ENCODE data around the gene ZNF518B.
"Not testable (repeated sequence)": the region's sequence is repeated elsewhere in the genome, so short reads cannot be mapped to it uniquely, and the experiment has no call there.

Gene ZNF518B

DNA sequence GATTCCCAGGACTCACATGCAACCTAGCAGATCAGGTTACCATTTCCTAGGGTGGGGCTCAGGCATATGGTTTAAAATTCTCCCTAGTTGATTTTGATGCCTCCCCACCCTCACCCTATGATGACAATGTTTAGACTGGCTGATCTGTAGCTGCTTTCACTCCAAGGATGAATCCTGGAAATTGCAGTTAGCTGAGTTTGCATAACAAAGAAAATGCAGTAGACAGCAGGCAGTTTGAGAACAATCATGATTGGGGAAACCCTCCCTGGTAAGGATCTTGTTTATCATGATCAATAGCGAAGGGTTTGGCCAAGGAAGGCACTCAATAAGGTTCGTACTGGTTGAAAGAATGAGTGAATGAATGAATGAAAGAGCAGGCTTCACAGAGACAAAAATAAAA, 2.1 kb downstream of the ZNF518B start:
- no peak overlapping the region for H3K9ac ChIP-seq (ENCODE audit: low read length)
- H3K9me3 ChIP-seq (ENCODE audit: control insufficient read depth, low read depth, low read length) = no peaks in the 10 kb centered on the region
- peak overlapping the region; percentile 78 for H3K4me3 ChIP-seq (ENCODE audit: low read length)
- H3K27me3 ChIP-seq (ENCODE audit: control insufficient read depth, insufficient read depth, low read length) = peaks cover 53% of the 10 kb centered on the region
- H3K4me1 ChIP-seq (ENCODE audit: control insufficient read depth, low read depth, low read length) = peaks cover 19% of the 10 kb centered on the region
- peaks cover 11% of the 10 kb centered on the region for H3K36me3 ChIP-seq (ENCODE audit: control insufficient read depth, low read depth, low read length)
- no peak overlapping the region for H3K27ac ChIP-seq (ENCODE audit: low read length)

DNA sequence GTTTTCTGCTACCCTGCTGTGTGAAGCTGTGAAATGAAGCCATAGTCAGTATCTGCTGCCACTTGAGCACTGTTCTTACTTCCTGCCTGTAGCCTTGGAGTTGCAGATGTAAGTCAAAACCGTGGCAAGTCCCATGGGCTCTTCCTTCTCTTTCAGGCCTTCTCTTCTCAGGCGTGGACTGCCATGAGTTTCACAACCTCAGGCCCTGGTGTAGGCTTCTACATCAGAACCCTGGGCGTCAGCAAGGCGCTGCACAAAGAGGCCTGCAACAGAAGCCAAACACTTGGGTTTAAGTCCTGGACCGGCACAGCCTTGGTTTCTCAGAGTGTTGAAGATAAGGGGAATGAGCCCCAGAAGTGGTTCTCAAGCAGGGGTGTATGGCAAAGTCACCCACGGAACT, 2.5 kb downstream of the ZNF518B start:
- Histone ChIP-seq H3K27me3 (ENCODE audit: control insufficient read depth, insufficient read depth, low read length) (peaks cover 49% of the 10 kb centered on the region), H3K27ac (ENCODE audit: low read length) (no peak overlapping the region), H3K9me3 (ENCODE audit: control insufficient read depth, low read depth, low read length) (no peaks in the 10 kb centered on the region), H3K4me3 (ENCODE audit: low read length) (no peak overlapping the region), H3K4me1 (ENCODE audit: control insufficient read depth, low read depth, low read length) (peaks cover 19% of the 10 kb centered on the region), H3K36me3 (ENCODE audit: control insufficient read depth, low read depth, low read length) (peaks cover 13% of the 10 kb centered on the region), H3K9ac (ENCODE audit: low read length) (no peak overlapping the region)

DNA sequence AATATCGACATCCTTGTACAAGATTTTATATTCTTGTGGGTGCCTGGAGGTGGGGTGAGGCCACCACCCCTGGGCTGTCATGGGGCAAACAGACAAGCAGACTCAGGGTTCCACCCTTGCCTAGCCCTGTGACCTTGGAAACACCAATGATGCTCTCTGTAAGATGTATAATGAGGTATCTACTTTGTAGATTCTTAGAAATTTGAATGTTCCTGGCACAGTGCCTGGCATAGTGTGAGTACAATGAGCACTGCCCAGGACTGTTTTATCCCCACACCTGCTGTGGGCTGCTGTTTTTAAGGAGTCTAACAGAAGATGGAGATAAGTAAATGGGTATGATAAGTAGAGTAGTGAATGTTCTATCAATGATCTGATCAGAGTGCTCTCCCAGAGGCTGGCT, 3.1 kb downstream of the ZNF518B start:
- Histone ChIP-seq H3K27ac (ENCODE audit: low read length) (no peak overlapping the region), H3K4me1 (ENCODE audit: control insufficient read depth, low read depth, low read length) (peaks cover 19% of the 10 kb centered on the region), H3K27me3 (ENCODE audit: control insufficient read depth, insufficient read depth, low read length) (peaks cover 43% of the 10 kb centered on the region), H3K9me3 (ENCODE audit: control insufficient read depth, low read depth, low read length) (no peaks in the 10 kb centered on the region), H3K36me3 (ENCODE audit: control insufficient read depth, low read depth, low read length) (peaks cover 13% of the 10 kb centered on the region), H3K9ac (ENCODE audit: low read length) (no peak overlapping the region), H3K4me3 (ENCODE audit: low read length) (no peak overlapping the region)

DNA sequence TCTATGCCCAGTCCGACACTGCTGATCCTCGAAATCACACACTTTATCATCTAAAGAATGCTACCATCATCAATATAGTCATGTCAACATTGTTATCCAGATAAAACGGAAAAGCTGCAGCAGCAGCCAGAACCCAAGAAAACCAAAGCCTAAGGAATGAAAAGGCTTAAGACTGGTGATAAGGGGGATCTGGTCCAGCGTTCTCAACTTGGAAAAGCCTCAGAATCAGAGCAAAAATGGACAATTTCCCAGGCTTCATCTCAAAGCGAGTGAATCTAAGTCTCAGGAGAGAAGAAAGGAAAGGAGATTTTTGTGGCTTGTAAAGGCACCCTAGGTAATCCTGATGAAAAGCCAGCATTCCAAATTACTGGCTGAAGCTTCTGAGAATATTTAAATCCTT, 8.2 kb downstream of the ZNF518B start:
- Histone ChIP-seq H3K4me1 (ENCODE audit: control insufficient read depth, low read depth, low read length) (no peaks in the 10 kb centered on the region), H3K27me3 (ENCODE audit: control insufficient read depth, insufficient read depth, low read length) (no peaks in the 10 kb centered on the region), H3K9me3 (ENCODE audit: control insufficient read depth, low read depth, low read length) (no peaks in the 10 kb centered on the region), H3K9ac (ENCODE audit: low read length) (no peak overlapping the region), H3K4me3 (ENCODE audit: low read length) (no peak overlapping the region), H3K27ac (ENCODE audit: low read length) (no peak overlapping the region), H3K36me3 (ENCODE audit: control insufficient read depth, low read depth, low read length) (peaks cover 34% of the 10 kb centered on the region)

DNA sequence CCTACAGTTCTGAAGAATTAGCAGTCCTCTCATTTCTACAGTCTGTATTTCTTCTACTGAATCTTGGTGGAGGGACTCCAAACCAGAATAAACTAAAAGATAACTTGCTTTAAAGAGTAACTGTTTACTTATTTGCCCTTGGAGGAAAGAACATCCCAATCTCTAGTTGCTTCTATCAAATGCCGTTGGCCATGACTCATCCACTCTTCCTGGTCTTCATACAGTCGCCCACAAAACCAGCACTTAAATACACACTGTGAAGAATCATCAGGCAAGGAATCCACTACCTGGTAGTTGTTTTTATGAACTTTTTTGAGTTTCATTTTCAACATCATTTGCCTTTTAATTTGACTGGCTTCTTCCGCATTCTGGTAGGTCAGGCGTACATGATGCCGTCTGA, 14.2 kb downstream of the ZNF518B start:
- Histone ChIP-seq H3K27ac (ENCODE audit: low read length) (no peak overlapping the region), H3K27me3 (ENCODE audit: control insufficient read depth, insufficient read depth, low read length) (no peaks in the 10 kb centered on the region), H3K4me1 (ENCODE audit: control insufficient read depth, low read depth, low read length) (peaks cover 4% of the 10 kb centered on the region), H3K9me3 (ENCODE audit: control insufficient read depth, low read depth, low read length) (no peaks in the 10 kb centered on the region), H3K36me3 (ENCODE audit: control insufficient read depth, low read depth, low read length) (peaks cover 21% of the 10 kb centered on the region), H3K4me3 (ENCODE audit: low read length) (no peak overlapping the region), H3K9ac (ENCODE audit: low read length) (no peak overlapping the region)

DNA sequence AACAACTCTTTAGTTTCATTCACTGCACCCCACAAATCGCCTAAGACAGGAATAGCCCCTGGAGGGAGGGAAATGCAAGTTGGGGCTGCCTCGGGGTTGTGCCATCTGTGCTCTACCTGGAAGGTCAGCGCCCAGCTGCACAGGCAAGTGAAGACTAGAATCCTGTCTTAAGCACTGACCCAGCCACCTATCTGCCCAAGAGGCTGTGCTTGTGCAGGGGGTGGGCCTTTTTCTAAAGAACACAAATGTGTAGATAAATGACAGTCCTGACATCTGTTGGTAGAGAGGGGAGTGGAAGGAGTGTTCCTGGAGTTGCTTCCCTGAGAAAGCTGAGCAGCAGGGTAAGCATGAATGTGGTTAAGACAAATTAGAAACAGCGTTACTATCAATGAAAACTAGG, 15.7 kb downstream of the ZNF518B start:
- peaks cover 21% of the 10 kb centered on the region for H3K36me3 ChIP-seq (ENCODE audit: control insufficient read depth, low read depth, low read length)
- H3K4me3 ChIP-seq (ENCODE audit: low read length) = no peak overlapping the region
- H3K4me1 ChIP-seq (ENCODE audit: control insufficient read depth, low read depth, low read length) = peaks cover 4% of the 10 kb centered on the region
- no peak overlapping the region for H3K9ac ChIP-seq (ENCODE audit: low read length)
- no peaks in the 10 kb centered on the region for H3K27me3 ChIP-seq (ENCODE audit: control insufficient read depth, insufficient read depth, low read length)
- no peak overlapping the region for H3K27ac ChIP-seq (ENCODE audit: low read length)
- H3K9me3 ChIP-seq (ENCODE audit: control insufficient read depth, low read depth, low read length) = no peaks in the 10 kb centered on the region

DNA sequence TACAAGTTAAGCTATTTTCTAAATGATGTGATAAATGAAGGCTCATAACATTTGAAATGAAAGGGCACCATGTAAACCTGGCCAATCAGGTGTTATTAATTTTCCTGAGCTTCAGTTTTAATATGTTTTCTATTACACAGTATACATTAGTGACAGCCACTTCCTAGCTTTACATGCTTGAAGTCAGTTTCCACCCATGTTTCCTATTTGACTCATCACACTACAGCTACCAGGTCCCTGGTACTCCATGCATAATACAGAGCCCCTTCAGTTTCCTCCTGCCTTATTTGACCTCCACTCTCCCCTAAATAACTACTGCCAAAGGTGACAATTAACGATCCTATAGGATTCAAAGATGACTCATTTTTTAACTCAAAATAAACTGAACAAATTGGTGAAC, 18.3 kb downstream of the ZNF518B start:
- Histone ChIP-seq H3K36me3 (ENCODE audit: control insufficient read depth, low read depth, low read length) (no peaks in the 10 kb centered on the region), H3K9me3 (ENCODE audit: control insufficient read depth, low read depth, low read length) (no peaks in the 10 kb centered on the region), H3K27me3 (ENCODE audit: control insufficient read depth, insufficient read depth, low read length) (no peaks in the 10 kb centered on the region), H3K27ac (ENCODE audit: low read length) (no peak overlapping the region), H3K4me3 (ENCODE audit: low read length) (no peak overlapping the region), H3K4me1 (ENCODE audit: control insufficient read depth, low read depth, low read length) (peaks cover 4% of the 10 kb centered on the region), H3K9ac (ENCODE audit: low read length) (no peak overlapping the region)

- peaks cover 4% of the 10 kb centered on the region for H3K4me1 ChIP-seq (ENCODE audit: control insufficient read depth, low read depth, low read length)
- H3K9ac ChIP-seq (ENCODE audit: low read length) = no peak overlapping the region
- H3K27ac ChIP-seq (ENCODE audit: low read length) = no peak overlapping the region
- no peak overlapping the region for H3K4me3 ChIP-seq (ENCODE audit: low read length)
- H3K9me3 ChIP-seq (ENCODE audit: control insufficient read depth, low read depth, low read length) = no peaks in the 10 kb centered on the region
- H3K36me3 ChIP-seq (ENCODE audit: control insufficient read depth, low read depth, low read length) = no peaks in the 10 kb centered on the region
- no peaks in the 10 kb centered on the region for H3K27me3 ChIP-seq (ENCODE audit: control insufficient read depth, insufficient read depth, low read length)
Observed at GRCh38 chr4:10437735-10438134, 19.5 kb downstream of the ZNF518B start.

- H3K9ac ChIP-seq (ENCODE audit: low read length); H3K27me3 ChIP-seq (ENCODE audit: control insufficient read depth, insufficient read depth, low read length); H3K36me3 ChIP-seq (ENCODE audit: control insufficient read depth, low read depth, low read length); H3K27ac ChIP-seq (ENCODE audit: low read length); H3K4me3 ChIP-seq (ENCODE audit: low read length); H3K9me3 ChIP-seq (ENCODE audit: control insufficient read depth, low read depth, low read length); H3K4me1 ChIP-seq (ENCODE audit: control insufficient read depth, low read depth, low read length): not testable (repeated sequence)
Observed at GRCh38 chr4:10427680-10428079, 29.5 kb downstream of the ZNF518B start.

DNA sequence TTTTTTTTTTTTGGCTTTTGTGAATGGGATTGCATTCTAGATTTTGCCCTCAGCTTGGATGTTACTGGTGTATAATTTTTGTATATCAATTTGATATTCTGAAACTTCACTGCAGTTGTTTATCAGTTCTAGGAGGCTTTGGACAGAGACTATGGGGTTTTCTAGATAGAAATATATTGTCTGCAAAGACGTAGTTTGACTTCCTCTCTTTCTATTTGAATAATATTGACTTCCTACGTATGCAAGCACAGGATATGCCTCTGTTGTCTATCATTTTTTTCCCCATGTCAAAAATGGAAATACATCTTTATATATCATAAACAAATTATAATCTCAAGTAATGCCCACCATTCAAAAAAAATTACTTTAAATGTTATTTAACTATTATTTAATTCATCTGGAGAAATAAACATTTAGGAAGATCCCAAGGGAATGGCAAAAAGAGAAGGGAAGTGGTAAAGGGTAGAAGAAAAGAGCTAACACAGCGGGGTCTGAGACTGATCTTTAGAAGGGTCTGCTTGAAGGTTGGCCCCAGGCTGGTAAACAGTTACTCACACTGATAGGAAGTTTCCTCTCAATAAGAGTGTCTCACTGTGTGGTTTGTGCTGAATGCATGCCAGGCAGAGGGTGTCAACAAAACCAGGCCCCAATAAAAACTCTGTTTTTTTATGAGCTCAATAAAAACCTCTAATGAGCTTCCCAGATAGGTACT, 35.7 kb downstream of the ZNF518B start:
- Histone ChIP-seq H3K27ac (ENCODE audit: low read length) (no peak overlapping the region), H3K4me3 (ENCODE audit: low read length) (no peak overlapping the region), H3K4me1 (ENCODE audit: control insufficient read depth, low read depth, low read length) (no peaks in the 10 kb centered on the region), H3K36me3 (ENCODE audit: control insufficient read depth, low read depth, low read length) (no peaks in the 10 kb centered on the region), H3K9me3 (ENCODE audit: control insufficient read depth, low read depth, low read length) (peaks cover 6% of the 10 kb centered on the region), H3K9ac (ENCODE audit: low read length) (no peak overlapping the region), H3K27me3 (ENCODE audit: control insufficient read depth, insufficient read depth, low read length) (no peaks in the 10 kb centered on the region)

DNA sequence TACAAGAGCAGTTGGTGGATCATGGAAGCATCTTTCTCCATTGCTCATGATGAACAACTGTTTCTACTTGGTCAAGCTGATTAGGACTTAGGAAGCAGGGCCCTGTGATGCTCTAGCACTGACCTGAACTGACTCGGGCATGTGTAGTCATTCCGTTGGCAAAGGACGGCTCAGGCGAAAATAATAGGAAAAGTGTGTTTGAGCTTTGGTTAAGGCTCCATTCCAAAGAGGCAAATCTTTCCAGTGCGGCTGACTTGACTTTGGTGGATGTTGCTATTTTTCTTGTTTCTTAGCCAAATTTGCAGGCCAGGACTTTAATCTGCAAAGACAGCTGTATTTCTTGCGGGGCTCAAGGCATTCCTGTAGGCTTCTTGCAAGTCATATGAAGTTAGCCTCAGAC, 39.5 kb downstream of the ZNF518B start:
- Histone ChIP-seq H3K4me3 (ENCODE audit: low read length) (no peak overlapping the region), H3K36me3 (ENCODE audit: control insufficient read depth, low read depth, low read length) (no peaks in the 10 kb centered on the region), H3K9ac (ENCODE audit: low read length) (no peak overlapping the region), H3K4me1 (ENCODE audit: control insufficient read depth, low read depth, low read length) (no peaks in the 10 kb centered on the region), H3K27me3 (ENCODE audit: control insufficient read depth, insufficient read depth, low read length) (no peaks in the 10 kb centered on the region), H3K9me3 (ENCODE audit: control insufficient read depth, low read depth, low read length) (peaks cover 6% of the 10 kb centered on the region), H3K27ac (ENCODE audit: low read length) (no peak overlapping the region)

DNA sequence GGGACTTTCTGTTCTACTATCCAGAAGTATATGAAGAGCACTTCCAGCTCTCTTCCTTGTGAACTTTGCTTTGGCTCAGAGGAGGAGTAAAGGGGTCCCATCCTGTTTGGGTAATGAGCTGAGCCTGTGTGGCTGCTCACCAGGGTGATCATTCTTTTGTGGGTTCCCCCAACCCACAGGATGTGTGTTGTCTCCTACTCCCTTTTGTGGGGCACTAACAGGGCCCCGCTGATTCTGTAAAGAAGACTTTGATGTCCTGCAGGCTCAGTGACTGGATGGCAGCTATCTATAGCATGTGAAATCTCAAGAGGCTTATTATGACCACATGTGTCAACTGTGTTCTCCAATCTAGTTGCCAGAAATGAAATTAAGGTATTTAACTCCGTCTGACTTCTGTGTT, 40.8 kb downstream of the ZNF518B start:
- Histone ChIP-seq H3K36me3 (ENCODE audit: control insufficient read depth, low read depth, low read length) (no peaks in the 10 kb centered on the region), H3K4me3 (ENCODE audit: low read length) (no peak overlapping the region), H3K9ac (ENCODE audit: low read length) (no peak overlapping the region), H3K27me3 (ENCODE audit: control insufficient read depth, insufficient read depth, low read length) (no peaks in the 10 kb centered on the region), H3K4me1 (ENCODE audit: control insufficient read depth, low read depth, low read length) (no peaks in the 10 kb centered on the region), H3K9me3 (ENCODE audit: control insufficient read depth, low read depth, low read length) (peaks cover 6% of the 10 kb centered on the region), H3K27ac (ENCODE audit: low read length) (no peak overlapping the region)

All from iPS-18a (cell line).